EL (cell line): ENCODE results near the gene ALK.
"Not testable (repeated sequence)": the region's sequence is repeated elsewhere in the genome, so short reads cannot be mapped to it uniquely, and the experiment has no call there.

Source experiments
- DNase-seq: peaks from one replicate; pipeline ENCODE4 v3.0.0-alpha.2; 2016

The ALK gene

GRCh38 chr2:29753671-29754444 lies 167.5 kb downstream of the ALK start:
- DNase-seq: peak; percentile 29

GRCh38 chr2:29751390-29751789 lies 170.0 kb downstream of the ALK start:
- DNase-seq: no peak

DNA sequence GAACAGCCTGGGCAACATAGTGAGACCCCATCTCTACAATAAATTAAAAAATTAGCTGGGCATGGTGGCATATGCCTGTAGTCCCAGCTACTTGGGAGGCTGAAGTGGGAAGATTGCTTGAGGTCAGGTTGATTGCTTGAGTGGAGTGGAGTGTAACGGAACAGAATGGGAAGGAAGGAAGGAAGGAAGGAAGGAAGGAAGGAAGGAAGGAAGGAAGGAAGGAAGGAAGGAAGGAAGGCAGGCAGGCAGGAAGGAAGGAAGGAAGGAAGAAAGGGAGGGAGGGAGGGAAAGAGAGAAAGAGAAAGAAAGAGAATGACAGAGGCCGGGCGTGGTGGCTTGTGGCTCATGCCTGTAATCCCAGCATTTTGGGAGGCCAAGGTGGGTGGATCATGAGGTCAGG lies 170.9 kb downstream of the ALK start:
- DNase-seq: not testable (repeated sequence)

GRCh38 chr2:29749843-29750242 lies 171.5 kb downstream of the ALK start:
- DNase-seq: no peak

- DNase-seq: no peak
Observed at GRCh38 chr2:29749041-29749440, 172.3 kb downstream of the ALK start.

DNA sequence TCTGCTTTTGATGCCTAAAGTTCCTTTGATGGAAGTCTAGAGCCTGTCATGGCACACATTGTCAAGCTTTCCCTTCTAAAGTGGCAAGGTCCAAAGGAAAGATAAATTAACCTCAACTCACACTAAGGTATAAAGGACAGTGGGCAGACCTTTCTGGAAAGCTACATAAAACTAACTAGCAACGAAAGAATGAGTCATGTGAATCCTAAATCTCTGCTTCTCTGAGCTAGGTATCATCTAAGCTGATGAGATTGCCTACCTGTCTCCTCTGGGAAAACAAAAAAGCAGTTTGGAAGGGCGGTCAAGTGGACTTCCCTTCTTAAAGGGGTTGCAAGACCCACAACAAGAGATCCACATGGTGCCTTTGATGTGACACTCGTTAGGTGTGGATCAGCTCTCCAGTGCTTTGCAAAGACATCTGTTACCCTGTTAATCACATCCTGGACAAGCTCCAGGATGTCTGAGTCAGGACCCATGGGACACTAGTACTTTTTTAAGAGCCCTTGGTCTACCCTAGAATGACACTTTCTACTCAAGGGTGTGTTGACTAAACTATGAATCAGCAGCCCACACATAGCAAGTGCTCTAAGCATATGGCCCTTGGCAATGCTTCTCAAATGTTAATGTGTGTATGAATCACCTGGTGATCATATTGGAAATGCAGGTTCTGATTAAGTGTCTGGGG lies 173.5 kb downstream of the ALK start:
- DNase-seq: peak; percentile 96

- no peak for DNase-seq
Observed at GRCh38 chr2:29744976-29745375, 176.4 kb downstream of the ALK start.

DNA sequence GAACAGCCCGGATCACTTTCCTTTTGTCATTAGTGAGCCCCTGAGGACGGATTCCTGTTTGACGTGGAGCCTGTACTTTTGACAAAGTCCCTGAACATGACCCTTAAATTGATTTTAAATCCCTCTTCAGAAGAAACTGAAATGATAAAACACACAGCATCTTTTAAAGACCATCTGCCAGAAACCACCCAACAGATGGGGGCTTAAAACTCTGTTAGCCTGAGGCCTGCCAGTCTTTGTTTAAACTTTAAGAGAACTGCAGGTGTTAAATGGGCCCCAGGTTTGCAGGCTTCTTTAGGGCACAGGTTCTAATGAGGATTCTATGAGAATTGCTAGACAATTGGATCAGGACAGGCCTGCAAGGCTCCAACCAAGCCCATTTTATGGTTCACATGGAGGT lies 177.9 kb downstream of the ALK start:
- DNase-seq: no peak

DNA sequence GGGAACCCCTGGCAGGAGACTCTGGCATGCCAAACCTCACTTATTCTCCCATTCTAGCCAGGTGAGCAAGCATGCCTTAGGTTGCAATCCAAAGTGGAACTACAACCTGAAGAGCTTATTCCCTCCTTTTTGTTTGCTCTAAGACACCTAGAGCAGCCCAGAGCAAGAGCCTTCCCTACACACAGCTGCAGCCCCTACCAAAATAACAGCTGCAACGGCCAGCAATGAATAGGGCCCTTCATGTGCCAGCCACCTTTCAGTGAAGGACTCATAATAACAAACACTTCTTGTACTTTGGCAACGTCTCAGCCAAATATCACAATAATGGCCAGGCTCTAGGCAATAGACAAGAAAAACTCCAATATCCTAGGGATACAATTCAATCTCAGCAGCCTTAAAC lies 178.7 kb downstream of the ALK start:
- no peak for DNase-seq

DNA sequence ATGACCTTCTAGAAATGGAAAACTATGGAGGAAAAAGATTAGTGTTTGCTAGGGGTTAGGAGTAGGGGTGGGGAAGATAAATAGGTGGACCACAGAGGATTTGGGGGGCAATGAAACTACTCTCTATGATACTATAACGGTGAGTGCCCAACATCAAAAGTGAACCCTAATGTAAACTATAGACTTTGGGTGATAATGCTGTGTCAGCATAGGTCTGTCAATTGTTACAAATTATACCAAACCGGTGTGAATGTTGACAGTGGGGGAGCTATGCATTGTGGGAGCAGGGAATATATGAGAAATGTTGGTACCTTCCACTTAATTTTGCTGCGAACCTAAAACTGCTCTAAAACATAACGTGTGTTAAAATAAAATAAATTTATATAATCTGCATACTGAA lies 180.3 kb downstream of the ALK start:
- DNase-seq: no peak

DNA sequence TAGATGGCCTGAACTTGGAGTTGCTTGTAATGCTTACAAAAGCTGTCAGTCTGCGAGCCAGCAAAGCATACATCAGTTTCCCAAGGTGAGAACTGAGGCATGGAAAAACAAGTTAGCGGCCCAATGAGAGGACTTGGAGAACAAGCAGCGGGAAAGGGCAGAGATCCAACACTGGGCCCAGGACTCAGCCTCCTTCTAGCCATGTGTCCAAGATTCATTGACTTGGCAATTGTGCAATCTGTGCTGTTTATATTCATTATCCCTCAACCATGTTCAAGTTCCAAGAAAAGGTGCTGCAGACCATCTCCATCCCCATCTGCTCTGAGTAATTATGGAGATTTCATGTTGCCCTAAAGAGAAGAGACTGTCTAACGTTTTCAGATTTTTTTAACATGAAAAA lies 187.4 kb downstream of the ALK start:
- no peak for DNase-seq

DNA sequence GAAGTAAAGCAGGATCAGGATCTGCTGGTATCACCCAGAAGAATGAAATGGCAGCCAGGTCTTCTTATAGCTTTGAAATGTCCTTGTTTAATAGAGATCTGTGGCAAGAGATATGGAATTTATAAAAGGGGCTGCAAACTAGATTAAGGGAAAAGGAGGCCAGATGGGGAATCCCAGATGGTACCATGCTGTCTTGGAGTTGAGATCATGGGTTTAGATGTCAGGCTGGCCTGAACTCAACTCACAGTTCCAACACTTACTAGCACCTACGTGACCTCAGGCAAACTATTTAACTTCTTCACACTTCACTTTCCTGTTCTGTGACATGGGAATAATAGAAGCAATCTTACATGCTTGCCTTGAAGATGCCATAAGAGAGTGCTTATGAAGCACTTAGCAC lies 188.2 kb downstream of the ALK start:
- DNase-seq: no peak

DNA sequence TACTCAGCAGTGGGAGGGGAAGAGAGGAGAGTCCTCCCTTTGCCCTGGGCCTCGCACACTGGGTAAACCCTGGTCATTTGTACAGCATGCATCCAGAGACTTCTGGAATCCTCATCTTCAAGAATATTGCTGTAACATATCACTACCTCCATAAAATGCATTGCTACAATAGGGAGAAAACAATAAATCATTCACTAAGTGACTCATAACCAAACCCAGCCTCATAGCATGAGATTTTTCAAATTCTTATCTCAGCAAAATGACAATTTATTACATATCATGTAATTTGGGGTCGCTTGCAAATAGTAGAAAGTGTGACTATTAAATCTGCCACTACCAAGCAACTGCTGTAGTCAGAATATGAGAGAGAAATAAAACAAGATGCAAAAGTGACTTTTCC lies 189.4 kb downstream of the ALK start:
- no peak for DNase-seq

DNA sequence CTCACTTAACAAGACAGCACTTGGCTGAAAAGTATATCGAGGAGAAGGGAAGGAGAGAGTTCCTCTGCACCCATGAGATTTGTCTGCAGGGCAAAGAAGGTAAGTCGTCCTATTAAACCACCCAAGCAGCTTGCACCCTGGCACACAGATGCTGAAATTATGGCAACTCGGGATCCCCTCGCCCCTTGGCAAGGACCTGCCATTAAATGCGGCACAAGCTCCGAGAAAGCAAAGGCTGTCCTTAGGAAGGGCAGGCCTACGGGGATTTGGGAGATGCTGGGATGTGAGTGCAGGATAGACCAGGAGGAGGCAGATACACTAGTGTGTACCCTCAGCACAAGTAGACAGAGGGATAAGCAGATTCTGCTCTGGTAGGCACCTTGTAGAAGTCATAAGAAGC lies 191.5 kb downstream of the ALK start:
- no peak for DNase-seq

GRCh38 chr2:29729401-29729800 lies 192.0 kb downstream of the ALK start:
- no peak for DNase-seq

GRCh38 chr2:29726976-29727375 lies 194.4 kb downstream of the ALK start:
- DNase-seq: no peak

- DNase-seq: no peak
Observed at GRCh38 chr2:29725610-29726009, 195.8 kb downstream of the ALK start.

DNA sequence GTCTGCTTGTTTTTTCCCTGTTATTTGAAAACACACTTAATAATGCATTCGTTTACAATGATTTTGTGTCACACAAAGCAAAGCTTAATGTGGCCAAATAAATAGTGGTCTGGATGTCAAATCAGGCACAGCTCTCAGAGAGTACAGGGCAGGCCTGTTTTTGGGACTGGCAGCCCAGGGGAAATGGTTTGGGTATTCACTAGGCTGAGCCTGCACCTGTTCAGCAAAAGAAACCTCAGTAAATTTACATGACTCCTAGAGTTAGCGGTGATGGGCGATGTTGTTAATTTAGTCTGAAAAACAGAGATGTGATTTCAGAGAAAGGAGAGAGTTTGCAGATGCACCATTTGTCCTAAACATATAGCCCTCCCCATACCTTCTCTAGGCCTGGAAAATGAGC lies 197.1 kb downstream of the ALK start:
- DNase-seq: no peak

DNA sequence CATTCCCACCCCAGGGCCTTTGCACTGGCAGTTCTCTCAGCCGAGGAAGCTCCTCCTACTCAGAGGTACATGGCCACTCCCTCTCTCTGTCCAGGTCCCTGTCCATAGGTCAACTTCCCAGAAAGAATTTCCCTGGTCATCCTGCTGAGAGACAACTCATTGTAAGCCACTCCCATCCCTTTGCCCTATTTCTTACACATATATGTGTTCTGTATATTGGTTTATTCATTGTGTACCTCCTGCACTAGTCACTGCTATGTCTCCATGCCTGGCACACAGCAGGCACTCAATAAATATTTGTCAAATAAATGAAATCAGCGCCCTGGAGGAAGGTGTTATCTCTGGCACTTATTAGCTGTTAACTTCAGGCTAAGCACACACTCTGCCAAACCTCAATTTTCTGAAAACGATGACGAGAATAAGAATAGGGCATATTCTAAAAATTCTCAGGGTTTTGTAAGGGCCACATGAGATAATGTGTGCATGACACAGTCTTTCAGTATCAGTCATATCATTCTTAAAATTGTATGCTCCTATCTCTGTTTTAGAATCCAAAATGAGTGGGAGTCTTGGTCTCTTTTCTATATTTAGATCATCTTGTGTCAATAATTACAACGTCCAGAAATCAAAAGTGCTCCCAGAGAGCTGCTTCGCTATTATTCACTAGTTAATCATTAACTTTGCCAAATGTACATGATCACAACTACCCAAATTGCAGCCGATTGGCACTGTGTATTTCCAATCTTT lies 198.0 kb downstream of the ALK start:
- DNase-seq: no peak

DNA sequence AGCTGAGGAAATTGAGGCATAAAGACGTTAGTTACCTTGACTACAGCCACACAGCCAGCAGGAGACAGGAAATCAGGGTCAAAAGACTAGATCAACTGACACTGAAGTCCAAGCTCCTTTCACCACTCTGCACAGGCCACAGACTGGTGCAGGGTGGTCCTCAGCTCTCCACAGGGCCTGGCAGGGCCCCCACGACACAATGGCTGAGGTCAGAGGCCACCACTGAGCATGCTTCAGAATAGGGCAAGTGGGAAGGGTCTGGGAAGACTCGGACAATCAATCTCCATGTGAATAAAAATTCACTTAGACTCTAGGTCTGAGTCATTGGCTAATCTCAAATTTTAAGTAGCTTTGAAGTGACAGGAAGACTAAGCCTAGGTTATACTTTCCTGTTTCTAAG lies 201.7 kb downstream of the ALK start:
- DNase-seq: no peak

DNA sequence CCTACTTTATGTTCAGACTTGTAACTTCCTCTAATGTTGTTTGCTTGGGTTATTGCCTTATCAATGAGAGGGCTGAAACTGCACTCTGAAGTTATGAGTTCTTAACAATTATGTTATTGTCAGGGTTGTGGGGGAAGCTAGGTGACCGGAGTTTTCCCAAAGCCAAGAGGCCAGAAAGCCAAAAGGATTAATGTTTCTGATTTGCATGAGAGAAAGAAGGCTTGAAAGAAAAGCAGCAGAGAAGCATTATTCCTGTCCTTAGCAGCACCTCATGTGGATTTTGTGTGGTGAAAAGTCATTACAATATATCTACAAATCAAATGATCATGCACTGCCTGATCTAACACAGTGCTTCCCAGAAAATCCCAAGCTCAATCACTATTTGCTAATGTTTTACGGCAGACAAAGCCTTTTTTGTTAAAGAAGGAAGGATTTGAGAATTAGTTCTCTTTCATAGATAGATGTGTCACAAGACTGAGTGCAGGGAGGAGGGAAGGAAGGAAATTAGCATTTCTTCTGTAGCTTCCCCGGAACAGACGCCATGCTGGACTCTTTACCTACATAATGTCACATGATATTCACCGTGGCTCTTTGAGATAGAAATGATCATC lies 203.2 kb downstream of the ALK start:
- DNase-seq: no peak

- no peak for DNase-seq
Observed at GRCh38 chr2:29715655-29716054, 205.7 kb downstream of the ALK start.

DNA sequence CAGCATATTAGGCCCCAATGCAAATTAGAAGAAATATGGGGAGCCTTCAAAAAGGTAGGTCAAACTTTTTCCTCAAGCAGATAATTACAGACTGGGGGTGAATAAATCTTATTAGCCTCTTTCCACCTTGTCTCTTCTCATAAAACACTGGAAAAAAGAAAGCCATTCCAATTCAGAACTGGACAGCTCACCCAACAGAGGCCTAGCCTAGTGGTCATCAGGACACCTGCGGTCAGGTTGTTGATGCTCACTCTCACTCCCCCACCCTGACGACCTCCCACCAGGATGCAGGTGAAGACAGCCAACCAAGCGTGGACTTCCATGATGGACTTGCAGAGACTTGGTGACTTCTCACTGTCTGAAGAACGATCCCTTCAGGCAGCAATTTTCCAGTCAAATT lies 207.1 kb downstream of the ALK start:
- no peak for DNase-seq
